T-helper 1 cell treated with Interleukin-12 subunit alpha and Interleukin-12 subunit beta and Interleukin-4 antibody, amounts not matched to agents 30 μg/mL and 1 μg/mL, for 36 hours (primary cell): ENCODE results near the gene PTBP3.
A peak's percentile ranks its signal among the peaks of the same experiment; 100 is the strongest.
"Not testable (repeated sequence)": the region's sequence is repeated elsewhere in the genome, so short reads cannot be mapped to it uniquely, and the experiment has no call there.

Experiments
- H3K27ac Mint-ChIP-seq: one replicate; pipeline ENCODE4 v1.8.0; 2021; ENCODE audit warnings: mild to moderate bottlenecking, mixed read lengths
- H3K27me3 Mint-ChIP-seq: one replicate; pipeline ENCODE4 v1.8.0; 2021; ENCODE audit warnings: low read depth, mixed read lengths
- H3K36me3 Mint-ChIP-seq: one replicate; pipeline ENCODE4 v1.8.0; 2021; ENCODE audit warnings: low read depth, mixed read lengths
- H3K4me1 Mint-ChIP-seq: one replicate; pipeline ENCODE4 v1.8.0; 2021; ENCODE audit warnings: low read depth, mixed read lengths
- H3K4me3 Mint-ChIP-seq: one replicate; pipeline ENCODE4 v1.8.0; 2021; ENCODE audit warnings: mild to moderate bottlenecking, moderate library complexity, mixed read lengths
- H3K9me3 Mint-ChIP-seq: one replicate; pipeline ENCODE4 v1.8.0; 2021; ENCODE audit warnings: mixed read lengths

Gene PTBP3

DNA sequence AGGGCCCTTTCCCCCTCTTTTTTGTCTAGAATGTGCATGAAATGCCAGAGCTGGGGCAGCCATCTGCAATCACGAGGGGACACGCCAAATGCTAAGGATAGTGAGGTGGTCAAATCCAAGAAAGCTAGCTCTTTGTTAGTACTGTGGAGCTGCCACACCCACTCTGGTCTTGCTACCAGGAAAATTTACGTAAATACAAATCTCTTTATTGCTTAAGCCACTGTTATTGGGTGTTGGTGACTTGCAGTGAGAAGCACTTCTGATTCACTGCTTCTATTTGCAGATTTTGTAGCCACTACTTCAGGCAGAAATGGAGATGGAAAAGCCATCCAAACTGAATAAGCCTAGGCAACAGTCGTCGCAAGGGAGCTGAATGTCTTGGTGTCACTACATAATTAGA, 132.7 kb downstream of the PTBP3 start:
- Mint-ChIP-seq H3K27me3 (no peaks in the 10 kb centered on the region), H3K27ac (no peak overlapping the region), H3K9me3 (no peaks in the 10 kb centered on the region), H3K4me1 (peaks cover 7% of the 10 kb centered on the region), H3K4me3 (no peak overlapping the region), H3K36me3 (peaks cover 21% of the 10 kb centered on the region)

DNA sequence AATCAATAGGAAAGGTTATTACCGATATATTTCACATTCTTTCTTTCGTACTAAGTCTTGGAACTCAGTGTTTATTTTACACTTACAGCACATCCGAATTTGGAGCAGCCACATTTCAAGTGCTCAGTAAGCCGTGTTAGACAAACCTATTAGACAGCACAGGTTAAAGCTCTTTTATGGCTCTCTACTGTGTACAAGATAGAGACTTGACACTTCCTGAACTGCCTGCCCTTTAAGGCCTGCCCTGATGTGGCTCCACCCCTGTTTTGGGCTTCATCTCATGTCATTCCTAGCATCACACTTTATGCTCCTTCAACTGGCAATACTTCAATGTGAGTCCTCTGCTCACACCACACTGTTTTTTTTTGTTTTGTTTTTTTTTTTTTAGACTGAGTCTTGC, 134.8 kb downstream of the PTBP3 start:
- Mint-ChIP-seq H3K27ac (no peak overlapping the region), H3K4me1 (peaks cover 7% of the 10 kb centered on the region), H3K27me3 (no peaks in the 10 kb centered on the region), H3K36me3 (peaks cover 14% of the 10 kb centered on the region), H3K4me3 (no peak overlapping the region), H3K9me3 (no peaks in the 10 kb centered on the region)

DNA sequence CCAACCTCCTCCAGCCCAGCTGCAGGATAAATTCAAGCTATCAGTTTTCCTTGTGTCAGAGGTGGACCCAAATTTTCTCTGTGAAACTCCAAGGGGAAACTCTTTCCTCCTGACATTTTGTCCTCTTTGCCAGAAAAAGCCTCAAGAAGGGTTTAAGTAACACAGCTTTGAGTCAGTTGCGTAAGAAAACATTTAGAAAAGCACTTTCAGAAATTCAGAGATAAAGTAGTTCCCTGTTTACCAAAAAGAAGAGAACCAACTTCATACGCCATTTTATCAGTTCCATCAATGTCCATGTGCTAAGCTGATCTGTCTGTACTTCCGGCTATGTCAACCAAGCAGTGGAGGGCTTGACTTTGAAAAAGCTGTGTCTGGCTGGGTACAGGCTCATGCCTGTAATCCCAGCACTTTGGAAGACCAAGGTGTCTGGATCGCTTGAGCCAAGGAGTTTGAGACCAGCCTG, 138.4 kb downstream of the PTBP3 start:
- Mint-ChIP-seq H3K4me3 (no peak overlapping the region), H3K27me3 (peaks cover 3% of the 10 kb centered on the region), H3K4me1 (peaks cover 7% of the 10 kb centered on the region), H3K27ac (no peak overlapping the region), H3K36me3 (peaks cover 10% of the 10 kb centered on the region), H3K9me3 (no peaks in the 10 kb centered on the region)

DNA sequence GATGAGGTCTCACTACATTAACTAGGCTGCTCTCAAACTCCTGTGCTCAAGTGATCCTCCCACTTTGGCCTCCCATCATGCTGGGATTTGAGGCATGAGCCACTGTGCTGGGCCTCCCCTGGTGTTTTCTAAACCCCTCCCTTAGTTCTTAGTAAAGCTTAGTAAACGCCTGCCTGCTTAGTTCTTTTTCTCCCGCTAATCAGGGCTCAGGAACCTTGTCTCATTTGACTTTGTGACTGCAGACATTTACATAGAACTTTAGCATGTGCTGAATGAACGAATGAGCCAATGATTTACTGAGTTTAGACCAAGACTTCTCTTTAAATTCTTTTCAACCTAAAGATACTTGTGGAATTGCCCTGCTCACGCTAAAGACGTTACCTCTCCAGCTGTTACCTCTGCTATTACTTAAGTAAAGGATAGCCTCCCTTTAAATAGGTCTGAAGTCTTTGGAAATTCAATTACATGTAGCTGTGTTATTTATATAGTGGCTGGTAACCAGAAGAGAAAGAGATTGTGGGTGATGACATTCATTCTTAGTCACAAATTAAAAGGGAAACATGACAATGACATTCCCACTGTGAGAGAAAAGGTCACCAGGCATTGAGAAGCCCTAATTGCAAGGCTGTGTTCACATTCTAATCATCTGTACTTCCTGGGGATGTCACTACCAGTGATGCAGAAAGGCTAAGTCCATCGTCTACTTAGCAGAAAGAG, 139.7 kb downstream of the PTBP3 start:
- no peak overlapping the region for H3K27ac Mint-ChIP-seq
- H3K4me3 Mint-ChIP-seq = no peak overlapping the region
- H3K36me3 Mint-ChIP-seq = peaks cover 10% of the 10 kb centered on the region
- H3K9me3 Mint-ChIP-seq = no peaks in the 10 kb centered on the region
- peaks cover 4% of the 10 kb centered on the region for H3K4me1 Mint-ChIP-seq
- peaks cover 3% of the 10 kb centered on the region for H3K27me3 Mint-ChIP-seq

DNA sequence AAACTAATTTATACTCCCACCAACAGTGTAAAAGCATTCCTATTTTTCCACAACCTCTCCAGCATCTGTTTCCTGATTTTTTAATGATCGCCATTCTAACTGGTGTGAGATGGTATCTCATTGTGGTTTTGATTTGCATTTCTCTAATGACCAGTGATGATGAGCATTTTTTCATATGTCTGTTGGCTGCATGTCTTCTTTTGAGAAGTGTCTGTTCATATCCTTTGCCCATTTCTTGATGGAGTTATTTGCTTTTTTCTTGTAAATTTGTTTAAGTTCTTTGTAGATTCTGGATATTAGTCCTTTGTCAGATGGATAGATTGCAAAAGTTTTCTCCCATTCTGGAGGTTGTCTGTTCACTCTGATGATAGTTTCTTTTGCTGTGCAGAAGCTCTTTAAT, 143.1 kb downstream of the PTBP3 start:
- H3K36me3 Mint-ChIP-seq = peaks cover 12% of the 10 kb centered on the region
- not testable (repeated sequence) for H3K27me3 Mint-ChIP-seq, H3K4me3 Mint-ChIP-seq, H3K9me3 Mint-ChIP-seq, H3K4me1 Mint-ChIP-seq, H3K27ac Mint-ChIP-seq

DNA sequence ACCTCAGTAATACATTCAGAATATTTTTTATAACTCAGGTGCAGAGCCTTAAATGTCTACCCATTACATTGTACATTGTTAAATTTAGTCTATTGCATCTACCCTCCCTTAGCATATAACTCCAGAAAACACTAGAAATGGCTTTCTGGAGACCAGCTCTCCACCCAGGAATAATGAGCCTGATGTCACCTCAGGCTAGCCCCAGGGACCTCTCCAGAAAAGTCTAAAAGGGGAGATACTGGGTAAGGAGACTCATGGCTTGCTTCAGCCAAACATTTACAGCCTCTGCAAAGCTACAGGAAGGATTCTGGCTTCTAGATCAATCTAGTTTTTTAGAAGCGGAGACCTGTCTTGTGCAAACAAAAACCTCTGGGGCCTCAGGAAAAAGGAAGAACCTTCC, 144.5 kb downstream of the PTBP3 start:
- H3K4me1 Mint-ChIP-seq = peaks cover 1% of the 10 kb centered on the region
- no peak overlapping the region for H3K27ac Mint-ChIP-seq

DNA sequence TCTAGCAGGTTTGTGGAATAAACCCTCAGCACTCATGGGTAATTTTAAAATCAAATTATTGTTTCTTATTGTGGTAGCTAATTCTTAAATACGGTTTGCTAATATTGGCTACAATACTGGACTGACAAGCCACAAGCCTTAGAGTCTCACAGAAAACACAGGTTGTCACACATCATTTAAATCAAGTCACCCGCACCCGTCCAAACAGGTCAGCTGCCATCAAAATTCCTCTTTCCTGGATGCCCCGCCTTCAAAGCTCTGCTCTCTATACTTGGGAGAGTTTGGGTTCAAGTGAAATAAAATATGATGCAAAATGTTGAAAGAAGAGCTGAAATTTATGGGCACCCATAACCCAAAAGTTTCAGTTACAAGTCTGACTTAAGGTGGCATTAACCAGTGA, 146.0 kb downstream of the PTBP3 start:
- Mint-ChIP-seq H3K27ac (no peak overlapping the region), H3K36me3 (peaks cover 16% of the 10 kb centered on the region), H3K4me1 (peaks cover 6% of the 10 kb centered on the region), H3K9me3 (peaks cover 12% of the 10 kb centered on the region), H3K4me3 (no peak overlapping the region), H3K27me3 (peaks cover 17% of the 10 kb centered on the region)

More for the DNA sequence above, 144.5 kb downstream of the PTBP3 start:
- Mint-ChIP-seq H3K4me3 (no peak overlapping the region), H3K36me3 (peaks cover 11% of the 10 kb centered on the region), H3K27me3 (peaks cover 9% of the 10 kb centered on the region), H3K9me3 (no peaks in the 10 kb centered on the region)

DNA sequence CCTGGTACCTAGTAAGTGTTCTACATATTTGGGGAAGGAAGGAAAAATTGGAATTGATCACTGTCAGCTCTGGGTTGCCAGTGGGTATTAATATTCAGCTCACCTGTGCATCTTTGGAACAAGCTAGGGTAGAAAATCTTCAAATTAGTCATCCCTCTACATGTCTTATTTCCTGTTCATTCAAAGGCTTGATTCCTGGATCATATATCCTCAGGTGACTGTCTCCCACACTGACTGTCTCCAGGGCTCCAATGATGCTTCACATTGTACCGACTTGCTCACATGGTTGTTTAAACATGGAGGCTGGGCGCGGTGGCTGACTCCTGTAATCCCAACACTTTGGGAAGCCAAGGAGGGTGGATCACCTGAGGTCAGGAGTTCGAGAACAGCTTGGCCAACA, 146.7 kb downstream of the PTBP3 start:
- peaks cover 7% of the 10 kb centered on the region for H3K4me1 Mint-ChIP-seq
- no peak overlapping the region for H3K27ac Mint-ChIP-seq
- H3K4me3 Mint-ChIP-seq = no peak overlapping the region
- peaks cover 17% of the 10 kb centered on the region for H3K36me3 Mint-ChIP-seq
- H3K27me3 Mint-ChIP-seq = peaks cover 19% of the 10 kb centered on the region
- H3K9me3 Mint-ChIP-seq = peaks cover 13% of the 10 kb centered on the region

DNA sequence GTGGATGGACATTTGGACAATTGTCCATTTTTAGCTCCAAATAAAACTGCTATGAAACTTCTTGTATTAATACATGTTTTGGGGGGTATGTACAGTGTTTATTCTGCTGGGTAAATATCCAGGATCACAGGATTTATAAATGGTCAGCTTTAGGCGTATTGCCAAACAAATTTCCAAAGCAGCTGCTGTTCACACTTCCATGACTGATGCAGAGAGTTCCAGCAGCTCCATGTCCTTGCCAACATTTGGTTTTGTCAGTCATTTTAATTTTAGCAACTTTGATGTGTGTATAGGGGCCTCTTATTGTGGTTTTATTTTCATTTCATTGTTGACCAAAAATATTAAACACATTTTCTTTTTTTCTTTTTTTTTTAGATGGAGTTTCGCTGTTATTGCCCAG, 148.5 kb downstream of the PTBP3 start:
- Mint-ChIP-seq H3K4me3 (no peak overlapping the region), H3K27me3 (peaks cover 16% of the 10 kb centered on the region), H3K9me3 (peaks cover 13% of the 10 kb centered on the region), H3K27ac (no peak overlapping the region), H3K36me3 (peaks cover 12% of the 10 kb centered on the region), H3K4me1 (peaks cover 21% of the 10 kb centered on the region)

DNA sequence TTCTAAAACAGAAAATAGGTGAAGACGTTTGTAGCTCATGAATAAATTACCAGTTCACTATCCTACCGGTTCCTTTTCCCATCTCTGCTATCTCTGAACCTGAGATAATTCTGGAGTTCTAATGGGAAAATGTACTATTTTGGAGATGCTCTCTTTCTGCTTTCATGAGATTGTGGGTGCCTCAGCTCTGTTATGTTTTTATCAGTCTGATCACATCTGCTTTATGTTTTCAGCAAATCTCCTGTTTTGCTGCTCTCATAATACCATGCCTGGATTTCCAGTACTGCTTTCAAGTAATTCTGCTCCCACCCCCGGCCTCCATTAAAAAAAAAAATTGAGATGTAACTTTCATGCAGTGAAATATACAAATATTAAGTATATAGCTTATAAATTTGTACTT, 149.2 kb downstream of the PTBP3 start:
- Mint-ChIP-seq H3K4me3 (no peak overlapping the region), H3K36me3 (peaks cover 12% of the 10 kb centered on the region), H3K9me3 (peaks cover 13% of the 10 kb centered on the region), H3K27me3 (peaks cover 16% of the 10 kb centered on the region), H3K4me1 (peaks cover 20% of the 10 kb centered on the region), H3K27ac (no peak overlapping the region)

DNA sequence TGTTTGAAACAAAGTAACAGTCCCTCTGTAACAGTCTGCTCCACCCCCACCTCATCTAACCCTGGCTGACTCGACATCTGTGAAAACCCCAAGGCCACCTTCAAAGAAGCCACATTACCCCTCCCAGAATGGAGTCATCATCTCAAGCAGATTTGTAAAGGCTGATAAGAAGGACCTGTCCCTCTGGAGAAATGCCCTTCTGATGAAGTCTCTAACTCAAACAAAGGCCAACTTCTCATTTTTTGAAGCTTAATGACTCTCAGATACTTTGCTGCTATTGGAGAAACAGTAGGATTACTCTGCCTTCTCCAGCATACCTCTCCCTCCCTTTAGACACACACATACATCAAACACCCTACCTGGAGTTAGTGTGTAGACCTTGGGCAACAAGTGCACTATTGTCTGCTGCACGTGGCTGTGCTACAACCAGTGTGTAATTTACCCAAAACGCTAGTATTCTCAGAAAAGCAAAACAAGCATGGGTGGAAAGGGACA, 153.0 kb downstream of the PTBP3 start:
- peaks cover 49% of the 10 kb centered on the region for H3K4me1 Mint-ChIP-seq
- peak overlapping the region; percentile 91 for H3K27ac Mint-ChIP-seq
- peak overlapping the region; percentile 71 for H3K4me3 Mint-ChIP-seq
- H3K36me3 Mint-ChIP-seq = peaks cover 12% of the 10 kb centered on the region
- peaks cover 10% of the 10 kb centered on the region for H3K27me3 Mint-ChIP-seq
- H3K9me3 Mint-ChIP-seq = peaks cover 13% of the 10 kb centered on the region

DNA sequence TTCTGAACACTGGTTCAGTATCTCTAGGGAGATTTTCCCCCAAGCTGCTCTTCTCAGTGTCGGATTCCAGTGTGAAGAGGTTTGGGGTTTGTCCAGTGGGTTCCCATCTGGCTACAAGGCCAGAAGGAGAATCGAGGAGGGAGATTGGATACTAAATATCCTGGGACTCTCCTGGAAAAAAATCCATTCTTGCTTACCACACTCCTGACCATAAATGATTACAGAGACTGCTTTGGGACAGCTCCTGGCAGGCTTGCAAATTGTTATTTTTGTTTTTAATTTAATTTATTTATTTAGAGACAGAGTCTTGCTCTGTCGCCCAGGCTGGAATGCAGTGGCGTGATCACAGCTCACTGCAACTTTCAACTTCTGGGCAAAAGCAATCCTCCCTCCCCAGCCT, 153.6 kb downstream of the PTBP3 start:
- H3K36me3 Mint-ChIP-seq = peaks cover 12% of the 10 kb centered on the region
- peaks cover 10% of the 10 kb centered on the region for H3K27me3 Mint-ChIP-seq
- H3K4me1 Mint-ChIP-seq = peaks cover 51% of the 10 kb centered on the region
- no peak overlapping the region for H3K4me3 Mint-ChIP-seq
- H3K9me3 Mint-ChIP-seq = peaks cover 13% of the 10 kb centered on the region
- H3K27ac Mint-ChIP-seq = peak overlapping the region; percentile 31

DNA sequence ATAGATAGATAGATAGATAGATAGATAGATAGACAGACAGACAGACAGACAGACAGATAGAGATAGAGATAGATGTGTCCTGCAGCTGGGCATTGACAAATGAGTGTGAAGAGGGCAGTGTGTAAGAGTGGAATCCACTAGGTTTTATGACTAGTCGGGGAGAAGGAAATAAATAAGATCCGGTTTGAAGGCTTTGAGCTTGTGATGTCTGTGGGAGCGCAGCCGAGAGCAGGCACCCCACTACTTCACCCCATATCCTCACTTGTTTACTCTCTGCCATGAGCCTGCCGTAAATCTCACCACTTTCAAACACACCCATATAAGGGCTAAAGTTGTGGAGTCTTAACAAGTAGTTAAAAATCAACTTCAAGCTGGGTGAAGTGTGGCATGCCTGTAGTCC, 156.9 kb downstream of the PTBP3 start:
- Mint-ChIP-seq H3K4me3 (peak overlapping the region; percentile 52), H3K4me1 (peaks cover 63% of the 10 kb centered on the region), H3K9me3 (no peaks in the 10 kb centered on the region), H3K27ac (peak overlapping the region; percentile 76), H3K27me3 (no peaks in the 10 kb centered on the region), H3K36me3 (peaks cover 21% of the 10 kb centered on the region)

DNA sequence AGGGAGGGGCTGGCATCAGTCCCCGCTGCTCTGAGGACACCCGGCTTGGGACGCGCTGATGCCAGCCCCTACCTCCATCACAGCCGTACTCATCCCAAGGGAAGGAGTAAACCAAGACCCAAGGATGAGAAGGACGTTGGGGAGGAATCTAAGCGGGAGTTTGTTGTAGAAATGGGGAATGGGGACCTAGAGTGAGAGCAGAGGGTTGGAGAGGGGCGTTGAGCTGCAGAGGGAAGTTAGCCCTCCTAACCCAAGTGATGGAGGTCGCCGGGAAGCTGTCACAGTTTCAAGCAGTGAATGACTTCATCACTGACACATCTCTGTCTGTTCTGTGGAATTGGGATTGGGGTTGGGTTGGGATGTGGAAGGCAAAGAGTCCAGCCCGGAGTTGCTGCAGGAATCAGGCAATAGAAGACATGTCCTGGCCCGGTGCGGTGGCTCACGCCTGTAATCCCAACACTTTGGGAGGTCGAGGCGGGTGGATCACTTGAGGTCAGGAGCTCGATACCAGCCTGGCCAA, 157.6 kb downstream of the PTBP3 start:
- H3K4me1 Mint-ChIP-seq = peaks cover 61% of the 10 kb centered on the region
- H3K27ac Mint-ChIP-seq = peak overlapping the region; percentile 82
- no peaks in the 10 kb centered on the region for H3K9me3 Mint-ChIP-seq
- H3K36me3 Mint-ChIP-seq = peaks cover 25% of the 10 kb centered on the region
- peak overlapping the region; percentile 52 for H3K4me3 Mint-ChIP-seq
- no peaks in the 10 kb centered on the region for H3K27me3 Mint-ChIP-seq
